Peyer's patch (tissue), 4 donors: Measurements from ENCODE around the gene CCT7. TPM values are rescaled to one million over a fixed set of nuclear protein-coding genes. Genes with fewer than 3 reads are reported as not detected.

Source experiments
- DNase-seq, 3 donors: peaks; one replicate each; pipeline ENCODE4 v3.0.0-alpha.2; 2017 to 2019
- H3K27ac ChIP-seq, 4 donors: fragments of 200-600 bp; sonication (generic); one replicate each; pipeline ENCODE4 v1.5.1; 2016 to 2019
- H3K27me3 ChIP-seq, 2 donors: fragments of 200-600 bp; sonication (generic); one replicate each; pipeline ENCODE4 v1.5.1; 2019
- H3K36me3 ChIP-seq, 3 donors: fragments of 200-600 bp; sonication (generic); one replicate each; pipeline ENCODE4 v1.5.1; 2016 to 2019
- H3K4me1 ChIP-seq, 4 donors: fragments of 200-600 bp; sonication (generic); one replicate each; pipeline ENCODE4 v1.5.1; 2016 to 2019
- H3K4me3 ChIP-seq, 4 donors: fragments of 200-600 bp; sonication (generic); 1 replicate in 3 of 4; 2 replicates in 1 of 4; pipeline ENCODE4 v1.5.1; 2016 to 2019; ENCODE audit warnings: mild to moderate bottlenecking in 1 of 4
- H3K9me3 ChIP-seq, 4 donors: fragments of 200-600 bp; sonication (generic); one replicate each; pipeline ENCODE4 v1.5.1; 2016 to 2019; ENCODE audit warnings: mild to moderate bottlenecking in 1 of 4
- CTCF ChIP-seq, 6 experiments: fragments of 450-650 bp in 4 of 6; fragments of 200-600 bp in 2 of 6; sonication (generic) in 1 of 6; IDR thresholded peaks; one replicate each; pipeline ENCODE4 v1.5.1; 2017 to 2019; ENCODE audit warnings: antibody characterized with exemption in 6 of 6, mild to moderate bottlenecking in 3 of 6, moderate library complexity in 1 of 6
- POLR2A ChIP-seq, 2 donors: fragments of 450-650 bp; IDR thresholded peaks; one replicate each; pipeline ENCODE4 v1.5.1; 2017; ENCODE audit warnings: antibody characterized with exemption in 2 of 2, mild to moderate bottlenecking in 2 of 2, moderate library complexity in 2 of 2
- total RNA-seq, 4 donors: library from RNA; depleted of rRNA; stranded (reverse); fragments of >200 nt; gene quantifications; one replicate each; pipeline ENCODE4 v1.1.0, GENCODE V29; 2016

The CCT7 gene
- total RNA-seq, 4 donors from 2014 or later = 83.5 to 131 (median 95.6) TPM

DNA sequence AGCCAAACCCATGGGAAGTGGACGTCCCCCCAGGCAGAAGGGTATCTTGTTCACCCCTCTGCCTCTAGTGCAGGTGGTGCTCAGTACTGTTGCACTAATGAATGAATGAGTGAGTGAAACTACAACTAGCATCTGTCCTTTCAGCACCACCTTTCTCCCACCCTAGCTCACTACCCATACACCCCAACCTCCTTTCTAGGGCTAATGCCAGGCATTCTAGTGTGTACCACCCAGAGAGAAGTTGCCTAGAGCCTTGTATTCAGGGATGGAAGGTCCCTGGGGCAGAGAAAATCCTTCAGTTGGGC lies 22.5 kb downstream of the CCT7 start:
- no peaks in the 10 kb centered on the region for H3K4me1 ChIP-seq
- TF ChIP-seq POLR2A (IDR thresholded peaks at IDR 0.05) (no peak), CTCF (IDR thresholded peaks at IDR 0.05) (no peak)
- H3K27ac ChIP-seq = no peak overlapping the region
- H3K4me3 ChIP-seq = no peak overlapping the region
- no peaks in the 10 kb centered on the region for H3K9me3 ChIP-seq
- H3K36me3 ChIP-seq = peaks cover 0 to 33% (median 0%) of the 10 kb centered on the region in 3 donors
- H3K27me3 ChIP-seq = no peaks in the 10 kb centered on the region
- DNase-seq = no peak

DNA sequence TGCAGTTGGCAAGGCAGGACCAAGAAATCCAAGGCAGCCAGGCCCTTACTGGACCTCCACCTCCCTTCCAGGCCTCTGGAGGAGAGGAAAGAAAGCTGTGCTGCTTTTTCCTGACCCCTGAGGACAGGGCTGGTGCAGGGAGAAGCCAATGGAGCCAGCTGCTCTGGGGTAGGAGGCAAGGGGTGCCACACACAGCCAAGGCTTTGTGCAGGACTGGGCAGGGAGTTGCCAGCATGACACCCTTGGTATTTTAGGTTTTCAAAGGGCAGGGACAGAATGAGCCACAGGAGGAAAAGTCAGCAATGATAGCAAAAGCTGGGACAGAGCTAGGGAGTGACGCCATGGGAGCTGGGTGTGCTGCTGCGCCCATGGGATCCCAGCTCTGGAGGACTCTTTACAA lies 22.9 kb downstream of the CCT7 start:
- H3K27ac ChIP-seq = no peak overlapping the region
- H3K36me3 ChIP-seq = peaks cover 0 to 28% (median 0%) of the 10 kb centered on the region in 3 donors
- H3K27me3 ChIP-seq = no peaks in the 10 kb centered on the region
- DNase-seq = no peak
- H3K4me3 ChIP-seq = no peak overlapping the region
- no peak for TF ChIP-seq CTCF (IDR thresholded peaks at IDR 0.05)
- no peak for TF ChIP-seq POLR2A (IDR thresholded peaks at IDR 0.05)
- H3K4me1 ChIP-seq = no peaks in the 10 kb centered on the region
- no peaks in the 10 kb centered on the region for H3K9me3 ChIP-seq

DNA sequence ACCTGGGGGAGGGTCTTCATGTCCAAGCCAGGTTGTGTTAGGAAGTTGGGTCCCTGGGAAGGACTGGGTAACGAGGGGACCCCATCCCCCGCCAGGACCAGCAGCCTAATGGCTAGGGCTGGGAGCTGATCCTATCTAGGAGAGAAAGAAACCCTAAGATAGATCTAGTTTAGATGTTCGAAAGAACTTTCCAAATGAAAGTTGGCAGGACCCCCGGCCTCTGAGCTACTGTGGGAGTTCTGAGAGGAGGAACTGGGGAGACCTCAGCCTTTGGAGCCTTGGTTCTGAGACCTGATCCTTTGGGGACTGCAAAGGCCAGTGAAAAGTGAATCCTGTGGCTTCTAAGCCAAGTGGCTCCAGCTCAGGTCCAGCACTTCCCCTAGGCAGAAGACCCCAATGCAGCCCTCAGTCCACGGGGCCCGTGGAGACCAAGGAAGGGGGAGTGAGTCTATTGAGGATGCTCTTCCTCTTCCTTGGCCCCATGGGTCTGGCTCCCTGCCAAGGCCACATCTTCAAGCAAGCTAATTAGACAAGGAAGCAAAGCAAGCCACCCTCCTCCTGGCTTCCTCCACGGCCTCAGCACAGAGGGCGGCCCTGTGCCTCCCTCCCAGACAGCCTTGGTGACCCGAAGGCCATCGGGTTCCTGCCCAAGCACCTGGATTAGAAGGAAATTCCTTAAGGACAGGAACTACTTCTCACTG lies 23.5 kb downstream of the CCT7 start:
- no peaks in the 10 kb centered on the region for H3K4me1 ChIP-seq
- H3K4me3 ChIP-seq = no peak overlapping the region
- DNase-seq = peak in 2 of 3 donors; percentile 45 to 73
- H3K9me3 ChIP-seq = no peaks in the 10 kb centered on the region
- TF ChIP-seq POLR2A (IDR thresholded peaks at IDR 0.05) (no peak), CTCF (IDR thresholded peaks at IDR 0.05) (no peak)
- H3K27me3 ChIP-seq = no peaks in the 10 kb centered on the region
- no peak overlapping the region for H3K27ac ChIP-seq
- peaks cover 0 to 22% (median 0%) of the 10 kb centered on the region in 3 donors for H3K36me3 ChIP-seq

GRCh38 chr2:73258186-73258912 lies 24.2 kb downstream of the CCT7 start:
- no peak for TF ChIP-seq CTCF (IDR thresholded peaks at IDR 0.05)
- no peak for TF ChIP-seq POLR2A (IDR thresholded peaks at IDR 0.05)
- peaks cover 0 to 15% (median 0%) of the 10 kb centered on the region in 3 donors for H3K36me3 ChIP-seq
- no peak overlapping the region for H3K27ac ChIP-seq
- no peak for DNase-seq
- no peaks in the 10 kb centered on the region for H3K4me1 ChIP-seq
- no peaks in the 10 kb centered on the region for H3K9me3 ChIP-seq
- no peak overlapping the region for H3K4me3 ChIP-seq
- no peaks in the 10 kb centered on the region for H3K27me3 ChIP-seq

GRCh38 chr2:73258913-73259215 lies 24.8 kb downstream of the CCT7 start:
- Histone ChIP-seq H3K36me3 (peaks cover 0 to 10% (median 0%) of the 10 kb centered on the region in 3 donors), H3K27ac (no peak overlapping the region), H3K9me3 (no peaks in the 10 kb centered on the region), H3K27me3 (no peaks in the 10 kb centered on the region), H3K4me3 (no peak overlapping the region), H3K4me1 (no peaks in the 10 kb centered on the region)
- no peak for TF ChIP-seq POLR2A (IDR thresholded peaks at IDR 0.05)
- DNase-seq = no peak

DNA sequence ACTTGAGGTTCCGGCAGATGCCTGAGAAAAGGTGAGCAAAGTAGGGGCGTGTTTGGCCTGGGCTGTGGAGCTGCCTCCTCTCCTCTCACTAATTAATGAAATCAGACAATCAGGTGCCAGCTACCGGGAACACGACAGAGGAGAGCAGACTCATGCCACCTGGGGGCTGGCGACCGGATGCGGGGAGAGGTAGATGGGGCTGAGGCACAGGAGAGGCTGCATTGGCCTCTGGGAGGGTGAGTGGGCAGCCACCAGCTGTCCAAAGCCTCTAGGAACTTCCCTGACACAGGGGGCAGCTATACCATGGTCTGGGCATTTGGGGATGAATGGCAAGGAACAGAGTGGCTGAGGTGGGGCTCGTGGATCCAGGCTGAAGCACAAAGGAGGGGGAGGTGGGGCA lies 25.2 kb downstream of the CCT7 start:
- Histone ChIP-seq H3K4me1 (no peaks in the 10 kb centered on the region), H3K36me3 (peaks cover 0 to 5% (median 0%) of the 10 kb centered on the region in 3 donors), H3K9me3 (no peaks in the 10 kb centered on the region), H3K27ac (no peak overlapping the region), H3K27me3 (no peaks in the 10 kb centered on the region), H3K4me3 (no peak overlapping the region)
- TF ChIP-seq CTCF (IDR thresholded peaks at IDR 0.05) (no peak), POLR2A (IDR thresholded peaks at IDR 0.05) (no peak)
- DNase-seq = no peak
